Neural crest cell (in vitro differentiated cells): Measurements from ENCODE around the gene CCNF. TPM values are rescaled to one million over a fixed set of nuclear protein-coding genes. Genes with fewer than 3 reads are reported as not detected.

ENCODE experiments used
- DNase-seq: peaks from one replicate; pipeline ENCODE4 v3.0.0; 2021; ENCODE audit warnings: low read depth, mixed read lengths, low spot score
- H3K27ac Mint-ChIP-seq: one replicate; pipeline ENCODE4 v1.8.0; 2021; ENCODE audit warnings: mild to moderate bottlenecking, mixed read lengths; ENCODE audit not compliant: unreplicated experiment
- H3K27me3 Mint-ChIP-seq: 2 replicates; pipeline ENCODE4 v1.8.0; 2021; ENCODE audit warnings: low read depth, mild to moderate bottlenecking, mixed read lengths
- H3K36me3 Mint-ChIP-seq: 2 replicates; pipeline ENCODE4 v1.8.0; 2021; ENCODE audit warnings: low read depth, mild to moderate bottlenecking, mixed read lengths
- H3K4me1 Mint-ChIP-seq: 2 replicates; pipeline ENCODE4 v1.8.0; 2021; ENCODE audit warnings: mixed read lengths
- H3K4me3 Mint-ChIP-seq: one replicate; pipeline ENCODE4 v1.8.0; 2021; ENCODE audit warnings: mild to moderate bottlenecking, mixed read lengths
- H3K9me3 Mint-ChIP-seq: 2 replicates; pipeline ENCODE4 v1.8.0; 2021; ENCODE audit warnings: mixed read lengths
- total RNA-seq: library from RNA; stranded (reverse); gene quantifications from 2 replicates; pipeline ENCODE4 v1.2.1, GENCODE V29; 2021
- TF ChIP-seq, protein P1 (sequence below): fragments of 200-600 bp; sonication (generic); conservative IDR thresholded peaks from 2 replicates; pipeline ENCODE4 v1.5.0; 2021; ENCODE audit warnings: antibody characterized with exemption, mild to moderate bottlenecking

CCNF gene
- total RNA-seq, 1 donor from 2014 or later = 67.5 TPM

DNA sequence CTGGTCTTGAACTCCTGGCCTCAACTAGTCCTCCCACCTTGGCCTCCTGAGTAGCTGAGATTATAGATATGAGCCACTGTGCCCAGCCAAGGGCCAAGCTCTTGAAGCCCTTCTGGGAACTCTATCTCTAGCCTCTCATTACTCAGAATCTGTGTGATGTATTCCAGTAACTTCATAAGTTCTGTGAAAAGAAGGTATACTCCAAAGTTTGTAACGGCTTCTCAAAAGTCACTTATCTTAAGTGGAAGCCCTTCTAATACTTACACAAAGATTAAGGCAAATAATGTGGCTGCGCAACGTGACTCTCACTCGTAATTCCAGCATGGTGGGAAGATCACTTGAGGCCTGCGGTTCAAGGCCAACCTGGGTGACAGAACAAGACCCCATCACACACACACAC, 65.4 kb downstream of the CCNF start:
- H3K9me3 Mint-ChIP-seq = no peaks in the 10 kb centered on the region
- TF ChIP-seq, protein P1, sequence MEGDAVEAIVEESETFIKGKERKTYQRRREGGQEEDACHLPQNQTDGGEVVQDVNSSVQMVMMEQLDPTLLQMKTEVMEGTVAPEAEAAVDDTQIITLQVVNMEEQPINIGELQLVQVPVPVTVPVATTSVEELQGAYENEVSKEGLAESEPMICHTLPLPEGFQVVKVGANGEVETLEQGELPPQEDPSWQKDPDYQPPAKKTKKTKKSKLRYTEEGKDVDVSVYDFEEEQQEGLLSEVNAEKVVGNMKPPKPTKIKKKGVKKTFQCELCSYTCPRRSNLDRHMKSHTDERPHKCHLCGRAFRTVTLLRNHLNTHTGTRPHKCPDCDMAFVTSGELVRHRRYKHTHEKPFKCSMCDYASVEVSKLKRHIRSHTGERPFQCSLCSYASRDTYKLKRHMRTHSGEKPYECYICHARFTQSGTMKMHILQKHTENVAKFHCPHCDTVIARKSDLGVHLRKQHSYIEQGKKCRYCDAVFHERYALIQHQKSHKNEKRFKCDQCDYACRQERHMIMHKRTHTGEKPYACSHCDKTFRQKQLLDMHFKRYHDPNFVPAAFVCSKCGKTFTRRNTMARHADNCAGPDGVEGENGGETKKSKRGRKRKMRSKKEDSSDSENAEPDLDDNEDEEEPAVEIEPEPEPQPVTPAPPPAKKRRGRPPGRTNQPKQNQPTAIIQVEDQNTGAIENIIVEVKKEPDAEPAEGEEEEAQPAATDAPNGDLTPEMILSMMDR = no peak
- no peak overlapping the region for H3K27ac Mint-ChIP-seq
- no peak for DNase-seq
- no peak overlapping the region for H3K4me3 Mint-ChIP-seq
- no peaks in the 10 kb centered on the region for H3K36me3 Mint-ChIP-seq
- no peaks in the 10 kb centered on the region for H3K4me1 Mint-ChIP-seq
- H3K27me3 Mint-ChIP-seq = no peaks in the 10 kb centered on the region

- Mint-ChIP-seq H3K27ac (no peak overlapping the region), H3K9me3 (no peaks in the 10 kb centered on the region), H3K27me3 (no peaks in the 10 kb centered on the region), H3K4me1 (no peaks in the 10 kb centered on the region), H3K4me3 (no peak overlapping the region), H3K36me3 (no peaks in the 10 kb centered on the region)
- no peak for DNase-seq
- TF ChIP-seq, protein P1 = no peak
These were observed 65.8 kb downstream of the CCNF start for GRCh38 chr16:2495041-2495440.

- no peaks in the 10 kb centered on the region for H3K9me3 Mint-ChIP-seq
- H3K27ac Mint-ChIP-seq = no peak overlapping the region
- DNase-seq = no peak
- H3K27me3 Mint-ChIP-seq = no peaks in the 10 kb centered on the region
- no peaks in the 10 kb centered on the region for H3K36me3 Mint-ChIP-seq
- peaks cover under 1% of the 10 kb centered on the region for H3K4me1 Mint-ChIP-seq
- TF ChIP-seq, protein P1 = no peak
- H3K4me3 Mint-ChIP-seq = no peak overlapping the region
These were observed 67.2 kb downstream of the CCNF start for GRCh38 chr16:2496223-2497115.

DNA sequence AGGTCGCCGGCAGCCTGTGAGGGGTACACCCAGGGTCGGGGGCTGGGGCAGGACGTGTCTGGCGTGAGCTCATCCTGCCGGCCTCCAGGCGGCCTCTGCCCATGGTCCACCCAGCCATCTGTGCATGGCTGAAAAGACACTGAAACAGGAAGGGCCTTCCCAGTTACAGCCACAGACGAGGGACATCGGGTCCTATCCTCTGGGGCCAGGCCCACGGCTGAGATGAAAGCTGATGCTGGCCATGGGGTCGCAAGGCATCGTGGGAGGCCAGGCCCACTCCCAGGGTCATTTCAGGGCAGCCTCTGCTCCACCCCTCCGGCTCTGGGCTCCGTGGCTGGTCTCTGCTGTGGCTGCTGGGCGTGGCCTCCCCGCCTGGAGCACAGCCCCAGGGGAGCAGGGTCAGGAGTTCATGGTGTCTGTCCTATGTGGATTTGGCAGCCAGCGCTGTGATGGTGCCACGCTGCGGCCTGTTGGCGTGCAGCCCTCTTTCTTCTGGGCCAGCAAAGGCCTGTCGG, 67.9 kb downstream of the CCNF start:
- Mint-ChIP-seq H3K27ac (no peak overlapping the region), H3K9me3 (no peaks in the 10 kb centered on the region), H3K4me3 (no peak overlapping the region), H3K36me3 (no peaks in the 10 kb centered on the region), H3K27me3 (no peaks in the 10 kb centered on the region), H3K4me1 (peaks cover 7% of the 10 kb centered on the region)
- TF ChIP-seq, protein P1 = no peak
- no peak for DNase-seq

GRCh38 chr16:2497695-2498484, 68.6 kb downstream of the CCNF start:
- Mint-ChIP-seq H3K27me3 (no peaks in the 10 kb centered on the region), H3K36me3 (no peaks in the 10 kb centered on the region), H3K27ac (no peak overlapping the region), H3K9me3 (no peaks in the 10 kb centered on the region), H3K4me1 (peaks cover 7% of the 10 kb centered on the region), H3K4me3 (no peak overlapping the region)
- no peak for DNase-seq
- TF ChIP-seq, protein P1 = no peak
